ENCODE results near the gene TRIM63.

TRIM63 gene

DNA sequence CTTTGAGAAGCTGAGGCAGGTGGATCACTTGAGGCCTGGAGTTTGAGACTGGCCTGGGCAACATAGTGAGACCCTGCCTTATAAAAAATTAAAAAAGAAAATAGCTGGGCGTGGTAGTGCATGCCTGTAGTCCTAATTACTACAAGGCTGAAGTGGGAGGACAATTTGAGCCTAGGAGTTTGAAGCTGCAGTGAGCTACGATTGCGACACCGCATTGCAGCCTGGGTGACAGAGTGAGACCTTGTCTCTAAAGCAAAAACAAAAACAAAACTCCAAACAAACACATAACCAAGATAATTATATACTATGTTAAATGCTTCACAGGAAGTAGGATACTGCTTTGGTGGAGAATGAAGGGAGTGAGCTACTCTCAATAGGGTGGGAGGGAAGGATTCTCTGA, 64.2 kb downstream of the TRIM63 start:
- TF ChIP-seq, protein P1, sequence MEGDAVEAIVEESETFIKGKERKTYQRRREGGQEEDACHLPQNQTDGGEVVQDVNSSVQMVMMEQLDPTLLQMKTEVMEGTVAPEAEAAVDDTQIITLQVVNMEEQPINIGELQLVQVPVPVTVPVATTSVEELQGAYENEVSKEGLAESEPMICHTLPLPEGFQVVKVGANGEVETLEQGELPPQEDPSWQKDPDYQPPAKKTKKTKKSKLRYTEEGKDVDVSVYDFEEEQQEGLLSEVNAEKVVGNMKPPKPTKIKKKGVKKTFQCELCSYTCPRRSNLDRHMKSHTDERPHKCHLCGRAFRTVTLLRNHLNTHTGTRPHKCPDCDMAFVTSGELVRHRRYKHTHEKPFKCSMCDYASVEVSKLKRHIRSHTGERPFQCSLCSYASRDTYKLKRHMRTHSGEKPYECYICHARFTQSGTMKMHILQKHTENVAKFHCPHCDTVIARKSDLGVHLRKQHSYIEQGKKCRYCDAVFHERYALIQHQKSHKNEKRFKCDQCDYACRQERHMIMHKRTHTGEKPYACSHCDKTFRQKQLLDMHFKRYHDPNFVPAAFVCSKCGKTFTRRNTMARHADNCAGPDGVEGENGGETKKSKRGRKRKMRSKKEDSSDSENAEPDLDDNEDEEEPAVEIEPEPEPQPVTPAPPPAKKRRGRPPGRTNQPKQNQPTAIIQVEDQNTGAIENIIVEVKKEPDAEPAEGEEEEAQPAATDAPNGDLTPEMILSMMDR (IDR thresholded peaks at IDR 0.05; ENCODE audit: low read depth, low read length, missing control alignments), result no peak
- no peak for DNase-seq (ENCODE audit: extremely low read depth, low read depth)
- H3K4me3 ChIP-seq (replicated peaks; ENCODE audit: low read depth, low read length), result no peak overlapping the region

Measured in HFF-Myc (cell line).